ENCODE measurements around the gene ZBP1.
A peak's percentile ranks its signal among the peaks of the same experiment; 100 is the strongest.

ZBP1 gene

GRCh38 chr20:57562541-57563465 lies 57.4 kb downstream of the ZBP1 start:
- CTCF ChIA-PET: no interaction called here
- POLR2A ChIA-PET: no interaction called here
- no peak for DNase-seq (ENCODE audit: extremely low spot score)
- TF ChIP-seq CTBP1 (IDR thresholded peaks at IDR 0.05; ENCODE audit: borderline replicate concordance): no peak
- TF ChIP-seq NFRKB (IDR thresholded peaks at IDR 0.05): no peak
- TF ChIP-seq HDGF (IDR thresholded peaks at IDR 0.05; ENCODE audit: borderline replicate concordance): no peak
- TF ChIP-seq FOXK2 (IDR thresholded peaks at IDR 0.05): no peak
- no peak for TF ChIP-seq SP1 (IDR thresholded peaks at IDR 0.05)
- no peak for TF ChIP-seq BHLHE40 (IDR thresholded peaks at IDR 0.05; ENCODE audit: borderline replicate concordance)
- TF ChIP-seq LEF1 (IDR thresholded peaks at IDR 0.05; ENCODE audit: borderline replicate concordance): no peak
- TF ChIP-seq SUZ12 (IDR thresholded peaks at IDR 0.05): no peak
- no peak for TF ChIP-seq ELF4 (IDR thresholded peaks at IDR 0.05)
- no peak for TF ChIP-seq FOXA1 (IDR thresholded peaks at IDR 0.05)
- TF ChIP-seq ARNT (IDR thresholded peaks at IDR 0.05): no peak
- no peak for TF ChIP-seq L3MBTL2 (conservative IDR thresholded peaks at IDR 0.05)
- no peak for TF ChIP-seq FOXM1 (IDR thresholded peaks at IDR 0.05; ENCODE audit: borderline replicate concordance)
- TF ChIP-seq TARDBP (IDR thresholded peaks at IDR 0.05): no peak
- no peak for TF ChIP-seq ZNF384 (IDR thresholded peaks at IDR 0.05)
- TF ChIP-seq PKNOX1 (IDR thresholded peaks at IDR 0.05): no peak

- ChIA-PET CTCF (interaction anchor here (1.1 kb wide), 1 partner anchor 12 kb away, joined by 3 read pairs; no protein-coding TSS in a partner anchor), POLR2A (interaction anchor here (1.8 kb wide), 1 partner anchor 20 kb away, joined by 6 read pairs; no protein-coding TSS in a partner anchor)
- TF ChIP-seq TARDBP (IDR thresholded peaks at IDR 0.05) (no peak), NFRKB (IDR thresholded peaks at IDR 0.05) (no peak), SP1 (IDR thresholded peaks at IDR 0.05) (no peak), HDGF (IDR thresholded peaks at IDR 0.05; ENCODE audit: borderline replicate concordance) (no peak)
- no peak for DNase-seq (ENCODE audit: extremely low spot score)
Observed at GRCh38 chr20:57561356-57562279, 58.6 kb downstream of the ZBP1 start.

GRCh38 chr20:57560554-57561355 lies 59.5 kb downstream of the ZBP1 start, which contains the start of gene PCK1:
PCK1 (plus strand) TSS chr20:57561110; CDS start chr20:57561412, 302 bp downstream.
- ChIA-PET CTCF (interaction anchor here (1.1 kb wide), 1 partner anchor 13 kb away, joined by 3 read pairs; no protein-coding TSS in a partner anchor), POLR2A (interaction anchor here (1.8 kb wide), 1 partner anchor 21 kb away, joined by 6 read pairs; no protein-coding TSS in a partner anchor)
- DNase-seq (ENCODE audit: extremely low spot score): peak; percentile 25
- TF ChIP-seq NFRKB (IDR thresholded peaks at IDR 0.05): no peak
- TF ChIP-seq ZNF384 (IDR thresholded peaks at IDR 0.05): no peak
- no peak for TF ChIP-seq ARNT (IDR thresholded peaks at IDR 0.05)

- CTCF ChIA-PET: no interaction called here
- TF ChIP-seq FOXA1 (IDR thresholded peaks at IDR 0.05): no peak
- no peak for TF ChIP-seq ELF4 (IDR thresholded peaks at IDR 0.05)
- TF ChIP-seq SUZ12 (IDR thresholded peaks at IDR 0.05): no peak
- no peak for TF ChIP-seq L3MBTL2 (conservative IDR thresholded peaks at IDR 0.05)
- no peak for TF ChIP-seq TARDBP (IDR thresholded peaks at IDR 0.05)
- TF ChIP-seq LEF1 (IDR thresholded peaks at IDR 0.05; ENCODE audit: borderline replicate concordance): no peak
- no peak for TF ChIP-seq ARNT (IDR thresholded peaks at IDR 0.05)
- no peak for TF ChIP-seq NFRKB (IDR thresholded peaks at IDR 0.05)
- POLR2A ChIA-PET: interaction anchor here (1.8 kb wide), 1 partner anchor 22 kb away, joined by 6 read pairs; no protein-coding TSS in a partner anchor
- no peak for DNase-seq (ENCODE audit: extremely low spot score)
Observed at GRCh38 chr20:57559658-57560553, 60.3 kb downstream of the ZBP1 start.

GRCh38 chr20:57559289-57559634 lies 61.0 kb downstream of the ZBP1 start:
- TF ChIP-seq FOXA1 (IDR thresholded peaks at IDR 0.05) (no peak), BHLHE40 (IDR thresholded peaks at IDR 0.05; ENCODE audit: borderline replicate concordance) (no peak), PKNOX1 (IDR thresholded peaks at IDR 0.05) (no peak), CTBP1 (IDR thresholded peaks at IDR 0.05; ENCODE audit: borderline replicate concordance) (no peak), TARDBP (IDR thresholded peaks at IDR 0.05) (no peak), NFRKB (IDR thresholded peaks at IDR 0.05) (no peak), ZNF384 (IDR thresholded peaks at IDR 0.05) (no peak), HDGF (IDR thresholded peaks at IDR 0.05; ENCODE audit: borderline replicate concordance) (no peak), LEF1 (IDR thresholded peaks at IDR 0.05; ENCODE audit: borderline replicate concordance) (no peak)
- no peak for DNase-seq (ENCODE audit: extremely low spot score)
- ChIA-PET CTCF (no interaction called here), POLR2A (no interaction called here)

Data from HEK293T (cell line).